HL-60 (cell line): Measurements from ENCODE around the gene IRF6.

Experiments
- DNase-seq, 2 experiments: peaks; one replicate each; pipeline ENCODE4 v3.0.0-alpha.2; 2010 to 2020; ENCODE audit warnings: low read depth in 1 of 2, low spot score in 1 of 2
- H3K27ac ChIP-seq: fragments of 250-450 bp; sonication (Bioruptor Pico); replicated peaks from 2 replicates; pipeline ENCODE4 v1.5.1; 2020; ENCODE audit warnings: mild to moderate bottlenecking, moderate library complexity
- H3K27me3 ChIP-seq: fragments of 250-450 bp; sonication (Bioruptor Pico); 2 replicates; pipeline ENCODE4 v1.5.1; 2021; ENCODE audit warnings: mild to moderate bottlenecking, moderate library complexity; ENCODE audit not compliant: insufficient read depth, poor library complexity, severe bottlenecking
- H3K4me3 ChIP-seq: replicated peaks from 2 replicates; pipeline ENCODE4 v1.5.1; 2011; ENCODE audit warnings: mild to moderate bottlenecking, control low read depth, low read length; ENCODE audit not compliant: insufficient read depth
- CTCF ChIP-seq: IDR thresholded peaks from one replicate; pipeline ENCODE4 v1.5.1; 2011; ENCODE audit warnings: low read length, control low read depth, inconsistent platforms; ENCODE audit not compliant: insufficient read depth
- GABPA ChIP-seq: IDR thresholded peaks from 2 replicates; pipeline ENCODE4 v1.6.1; 2012; ENCODE audit warnings: low read depth
- POLR2AphosphoS5 ChIP-seq: IDR thresholded peaks from 2 replicates; pipeline ENCODE4 v1.6.1; 2012; ENCODE audit warnings: low read depth
- REST ChIP-seq: IDR thresholded peaks from 2 replicates; pipeline ENCODE4 v1.6.1; 2012; ENCODE audit warnings: low read depth; ENCODE audit not compliant: insufficient replicate concordance
- SPI1 ChIP-seq: IDR thresholded peaks from 2 replicates; pipeline ENCODE4 v1.6.1; 2012; ENCODE audit warnings: low read depth, mild to moderate bottlenecking, borderline replicate concordance
- long read RNA-seq: library from polyadenylated mRNA; unstranded; transcript quantifications from one replicate; pipeline ENCODE4 v2.0.0, GENCODE V29; 2020

Gene IRF6
- long read RNA-seq, result 0 reads

GRCh38 chr1:209805875-209806760 is at the start of gene IRF6:
IRF6 (minus strand) TSS chr1:209806142; CDS start chr1:209801413, 4,729 bp downstream.
- H3K27ac ChIP-seq, result no peak within 1 kb of the TSS
- no peak for TF ChIP-seq SPI1
- TF ChIP-seq POLR2AphosphoS5, result no peak
- no peak for TF ChIP-seq GABPA
- no peak for TF ChIP-seq CTCF
- no peak for TF ChIP-seq REST
- no peak within 1 kb of the TSS for H3K4me3 ChIP-seq
- peak in 1 of 2 experiments; percentile 8 for DNase-seq
- no peaks in the 10 kb centered on the region for H3K27me3 ChIP-seq

GRCh38 chr1:209855623-209856022 is 49.7 kb upstream of the IRF6 start:
- DNase-seq, result no peak
- no peaks in the 10 kb centered on the region for H3K27me3 ChIP-seq
- H3K4me3 ChIP-seq, result no peak overlapping the region
- TF ChIP-seq CTCF (no peak), POLR2AphosphoS5 (no peak), REST (no peak), GABPA (no peak), SPI1 (no peak)
- H3K27ac ChIP-seq, result no peak overlapping the region

- Histone ChIP-seq H3K27ac (no peak overlapping the region), H3K27me3 (no peaks in the 10 kb centered on the region), H3K4me3 (no peak overlapping the region)
- peak in 1 of 2 experiments; percentile 14 for DNase-seq
- no peak for TF ChIP-seq CTCF
- no peak for TF ChIP-seq POLR2AphosphoS5
- no peak for TF ChIP-seq REST
- TF ChIP-seq GABPA, result no peak
- TF ChIP-seq SPI1, result no peak
Measured at GRCh38 chr1:209855006-209855405, 49.1 kb upstream of the IRF6 start.
